Measurements from ENCODE around the gene TBC1D13. TPM values are rescaled to one million over a fixed set of nuclear protein-coding genes. Genes with fewer than 3 reads are reported as not detected.

TBC1D13 gene
- total and polyA plus RNA-seq, 2 experiments from 2014 or later: 8.3 to 19.4 TPM

GRCh38 chr9:128743421-128743820, 43.6 kb upstream of the TBC1D13 start (continued):
- no peak for TF ChIP-seq CTCF (conservative IDR thresholded peaks at IDR 0.05; ENCODE audit: low read depth in 2 of 2)
- no peak for TF ChIP-seq CREB1 (CRISPR knock-in tag; IDR thresholded peaks at IDR 0.05; ENCODE audit: low read depth)

- H3K27ac Mint-ChIP-seq: no peak overlapping the region
- Histone ChIP-seq H3K9me2 (ENCODE audit: insufficient read depth) (no peaks in the 10 kb centered on the region), H2AFZ (no peak overlapping the region), H3K27ac (ENCODE audit: low read depth) (no peak overlapping the region), H3K79me2 (replicated peaks; ENCODE audit: insufficient read depth) (no peaks in the 10 kb centered on the region), H3K4me3 (no peak overlapping the region), H3K4me1 (ENCODE audit: insufficient read depth) (no peaks in the 10 kb centered on the region), H4K20me1 (replicated peaks; ENCODE audit: insufficient read depth) (no peaks in the 10 kb centered on the region), H3F3A (replicated peaks; ENCODE audit: low read depth) (no peaks in the 10 kb centered on the region), H3K27me3 (ENCODE audit: insufficient read depth) (no peaks in the 10 kb centered on the region), H3K36me3 (ENCODE audit: insufficient read depth) (no peaks in the 10 kb centered on the region), H3K4me2 (no peak overlapping the region)
- no peaks in the 10 kb centered on the region for H3K36me3 Mint-ChIP-seq (ENCODE audit: low read depth)
- DNase-seq (ENCODE audit: low spot score) (no peak), ATAC-seq (no peak)
- no peaks in the 10 kb centered on the region for H3K9me3 Mint-ChIP-seq
- no peaks in the 10 kb centered on the region for H3K4me1 Mint-ChIP-seq
- no peak overlapping the region for H3K4me3 Mint-ChIP-seq
- H3K27me3 Mint-ChIP-seq (ENCODE audit: insufficient read depth, low read depth, poor library complexity): peaks cover 5% of the 10 kb centered on the region
- TF ChIP-seq CTCF (conservative IDR thresholded peaks at IDR 0.05; ENCODE audit: low read depth in 2 of 2): no peak
- TF ChIP-seq JUNB (IDR thresholded peaks at IDR 0.05; ENCODE audit: unreplicated experiment): no peak
- no peak for TF ChIP-seq CREB1 (CRISPR knock-in tag; IDR thresholded peaks at IDR 0.05; ENCODE audit: low read depth)
- TF ChIP-seq STAT1 (IDR thresholded peaks at IDR 0.05; ENCODE audit: unreplicated experiment): no peak
- TF ChIP-seq REST (IDR thresholded peaks at IDR 0.05; ENCODE audit: unreplicated experiment): no peak
- no peak for TF ChIP-seq ZNF114 (CRISPR knock-in tag; IDR thresholded peaks at IDR 0.05)
- no peak for TF ChIP-seq ETS1 (IDR thresholded peaks at IDR 0.05)
- TF ChIP-seq EZH2phosphoT487 (IDR thresholded peaks at IDR 0.05; ENCODE audit: unreplicated experiment): no peak
- TF ChIP-seq EZH2 (IDR thresholded peaks at IDR 0.05; ENCODE audit: low read depth, unreplicated experiment): no peak
- TF ChIP-seq POLR2AphosphoS5 (IDR thresholded peaks at IDR 0.05; ENCODE audit: low read depth): no peak
- no peak for TF ChIP-seq NANOG (IDR thresholded peaks at IDR 0.05; ENCODE audit: borderline replicate concordance)
- no peak for TF ChIP-seq ZNF331 (CRISPR knock-in tag; IDR thresholded peaks at IDR 0.05; ENCODE audit: low read depth)
These were observed 39.8 kb upstream of the TBC1D13 start for GRCh38 chr9:128747241-128747640.
